IgD-negative memory B cell (primary cell): ENCODE measurements around the gene NMRK1. TPM values are rescaled to one million over a fixed set of nuclear protein-coding genes. Genes with fewer than 3 reads are reported as not detected.

Experiments used
- H3K27ac Mint-ChIP-seq, 3 donors: one replicate each; pipeline ENCODE4 v1.8.0; 2020 to 2022; ENCODE audit warnings: mild to moderate bottlenecking in 3 of 3, mixed read lengths in 3 of 3, moderate library complexity in 1 of 3
- H3K27me3 Mint-ChIP-seq: one replicate; pipeline ENCODE4 v1.8.0; 2021; ENCODE audit warnings: mixed read lengths
- H3K36me3 Mint-ChIP-seq: one replicate; pipeline ENCODE4 v1.8.0; 2020; ENCODE audit warnings: mild to moderate bottlenecking, mixed read lengths
- H3K4me1 Mint-ChIP-seq, 3 donors: one replicate each; pipeline ENCODE4 v1.8.0; 2020 to 2022; ENCODE audit warnings: mixed read lengths in 3 of 3, mild to moderate bottlenecking in 1 of 3
- H3K4me3 Mint-ChIP-seq, 4 donors: one replicate each; pipeline ENCODE4 v1.8.0; 2020 to 2022; ENCODE audit warnings: mild to moderate bottlenecking in 4 of 4, mixed read lengths in 4 of 4, moderate library complexity in 3 of 4
- H3K9me3 Mint-ChIP-seq, 3 donors: one replicate each; pipeline ENCODE4 v1.8.0; 2020 to 2021; ENCODE audit warnings: mixed read lengths in 3 of 3, mild to moderate bottlenecking in 1 of 3
- polyA plus RNA-seq: library from polyadenylated mRNA; unstranded; fragments of 300-500 nt; fragmentation: Illumina TruSeq; gene quantifications from one replicate; pipeline ENCODE4 v1.2.3, GENCODE V29; 2021

The NMRK1 gene
- polyA plus RNA-seq, 1 donor from 2014 or later: 26.0 TPM

- Mint-ChIP-seq H3K36me3 (peaks cover 6% of the 10 kb centered on the region), H3K4me1 (peaks cover 13 to 23% (median 20%) of the 10 kb centered on the region in 3 donors), H3K4me3 (no peak overlapping the region)
These were observed 68.9 kb downstream of the NMRK1 start for GRCh38 chr9:75019022-75019421.

GRCh38 chr9:75017378-75017777, 70.6 kb downstream of the NMRK1 start:
- Mint-ChIP-seq H3K36me3 (peaks cover 6% of the 10 kb centered on the region), H3K4me1 (peaks cover 10 to 17% (median 11%) of the 10 kb centered on the region in 3 donors)

More at GRCh38 chr9:75019022-75019421, 68.9 kb downstream of the NMRK1 start:
- H3K9me3 Mint-ChIP-seq: no peaks in the 10 kb centered on the region
- no peaks in the 10 kb centered on the region for H3K27me3 Mint-ChIP-seq
- H3K27ac Mint-ChIP-seq: no peak overlapping the region

GRCh38 chr9:75013735-75014134, 74.2 kb downstream of the NMRK1 start:
- H3K4me3 Mint-ChIP-seq: no peak overlapping the region
- H3K4me1 Mint-ChIP-seq: peaks cover 0 to 8% (median 0%) of the 10 kb centered on the region in 3 donors
- no peak overlapping the region for H3K27ac Mint-ChIP-seq
- H3K9me3 Mint-ChIP-seq: no peaks in the 10 kb centered on the region
- H3K36me3 Mint-ChIP-seq: peaks cover 3% of the 10 kb centered on the region
- H3K27me3 Mint-ChIP-seq: no peaks in the 10 kb centered on the region

More at GRCh38 chr9:75017378-75017777, 70.6 kb downstream of the NMRK1 start:
- Mint-ChIP-seq H3K9me3 (no peaks in the 10 kb centered on the region), H3K27ac (no peak overlapping the region), H3K4me3 (no peak overlapping the region), H3K27me3 (no peaks in the 10 kb centered on the region)

Other genes with a start within 250 kb of the NMRK1 start
- not detected for gene TRPM6, start 200.2 kb downstream of the NMRK1 start, polyA plus RNA-seq
- gene C9orf40, start 135.2 kb downstream of the NMRK1 start, polyA plus RNA-seq: 7.8 TPM
- gene CARNMT1, start 59.9 kb downstream of the NMRK1 start, polyA plus RNA-seq: 8.3 TPM
- 173 TPM for gene OSTF1, start 359 bp upstream of the NMRK1 start, polyA plus RNA-seq